ENCODE measurements around the gene ATP4B.

ATP4B gene

GRCh38 chr13:113605461-113605860 lies 52.5 kb downstream of the ATP4B start:
- no peak for DNase-seq

- no peak for DNase-seq
Measured at GRCh38 chr13:113604186-113604585, 53.8 kb downstream of the ATP4B start.

- DNase-seq = no peak
Measured at GRCh38 chr13:113603116-113603710, 54.8 kb downstream of the ATP4B start.

GRCh38 chr13:113602291-113602988 lies 55.6 kb downstream of the ATP4B start:
- no peak for DNase-seq

- DNase-seq = no peak
Measured at GRCh38 chr13:113601166-113602070, 56.6 kb downstream of the ATP4B start.

- DNase-seq = no peak
Measured at GRCh38 chr13:113599391-113599790, 58.6 kb downstream of the ATP4B start.

Data from AML-193 (cell line).